Measurements from ENCODE around the gene DOCK10.

DOCK10 gene

DNA sequence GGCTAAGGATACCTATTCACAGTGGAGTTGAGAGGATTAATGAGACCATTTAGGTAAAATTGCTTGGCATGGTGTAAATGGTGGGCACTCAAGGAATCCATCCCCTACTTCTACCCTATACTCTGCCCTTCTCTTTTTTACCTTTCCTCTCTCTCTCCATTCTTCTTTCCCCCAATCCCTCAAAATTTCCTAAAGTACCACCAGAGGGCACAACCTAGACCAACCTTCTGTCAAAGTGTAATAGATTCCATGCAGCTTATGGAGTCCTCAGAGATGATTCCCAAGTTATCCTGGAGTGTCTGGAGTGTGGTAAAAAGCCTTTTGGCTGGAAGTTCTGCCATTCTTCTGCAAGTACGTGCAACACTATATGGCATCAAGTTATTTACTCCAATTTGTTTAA, 293.1 kb downstream of the DOCK10 start:
- no peak for DNase-seq (ENCODE audit: low read depth)
- TF ChIP-seq POLR2A (IDR thresholded peaks at IDR 0.05; ENCODE audit: extremely low read depth, insufficient read length) (no peak), MAX (IDR thresholded peaks at IDR 0.05; ENCODE audit: low read depth, low read length) (no peak), MYC (IDR thresholded peaks at IDR 0.05; ENCODE audit: low read depth, low read length) (no peak), CTCF (IDR thresholded peaks at IDR 0.05; ENCODE audit: low read depth, low read length) (no peak)

DNA sequence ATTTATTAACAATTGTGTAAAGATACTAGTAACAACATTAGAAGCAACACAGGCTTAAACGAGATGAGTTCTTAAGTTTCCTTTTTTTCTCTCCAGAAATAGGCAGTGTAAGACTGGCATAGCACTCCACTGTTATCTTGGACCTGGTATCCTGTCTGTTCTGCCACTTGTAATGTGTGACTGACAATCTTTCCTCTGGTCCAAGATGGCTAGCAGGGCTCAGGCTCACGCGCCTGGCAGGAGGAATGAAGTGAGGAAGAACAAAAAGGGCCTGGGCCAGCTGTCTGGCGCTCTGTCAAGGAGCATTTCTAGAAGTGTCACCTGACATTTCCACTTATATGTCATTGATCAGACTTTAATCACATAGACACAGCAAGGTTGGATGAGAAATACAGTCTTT, 294.5 kb downstream of the DOCK10 start:
- no peak for DNase-seq (ENCODE audit: low read depth)
- no peak overlapping the region for H3K4me3 ChIP-seq (ENCODE audit: low read depth, low read length)
- TF ChIP-seq CTCF (IDR thresholded peaks at IDR 0.05; ENCODE audit: low read depth, low read length) (no peak), POLR2A (IDR thresholded peaks at IDR 0.05; ENCODE audit: extremely low read depth, insufficient read length) (no peak), MYC (IDR thresholded peaks at IDR 0.05; ENCODE audit: low read depth, low read length) (no peak), MAX (IDR thresholded peaks at IDR 0.05; ENCODE audit: low read depth, low read length) (no peak)

More for the DNA sequence above, 293.1 kb downstream of the DOCK10 start:
- H3K4me3 ChIP-seq (ENCODE audit: low read depth, low read length) = no peak overlapping the region

DNA sequence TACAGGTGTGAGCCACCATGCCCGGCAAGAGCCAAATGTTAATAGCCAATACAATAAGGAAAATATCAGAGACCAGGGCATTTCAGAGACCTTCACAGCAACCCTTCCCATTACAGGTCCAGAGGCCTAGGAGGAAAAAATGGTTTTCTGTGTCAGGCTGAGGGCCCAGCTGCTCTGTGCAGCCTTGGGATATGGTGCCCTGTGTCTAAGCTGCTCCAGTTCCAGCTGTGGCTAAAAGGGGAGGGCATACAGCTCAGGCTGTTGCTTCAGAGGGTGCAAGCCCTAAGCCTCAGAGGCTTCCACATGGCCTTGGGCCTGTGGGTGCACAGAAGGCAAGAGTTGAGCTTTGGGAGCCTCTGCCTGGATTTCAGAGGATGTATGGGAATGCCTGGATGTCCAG, 306.0 kb downstream of the DOCK10 start:
- H3K4me3 ChIP-seq (ENCODE audit: low read depth, low read length) = no peak overlapping the region
- TF ChIP-seq MAX (IDR thresholded peaks at IDR 0.05; ENCODE audit: low read depth, low read length) (no peak), CTCF (IDR thresholded peaks at IDR 0.05; ENCODE audit: low read depth, low read length) (no peak), MYC (IDR thresholded peaks at IDR 0.05; ENCODE audit: low read depth, low read length) (no peak), POLR2A (IDR thresholded peaks at IDR 0.05; ENCODE audit: extremely low read depth, insufficient read length) (no peak)
- no peak for DNase-seq (ENCODE audit: low read depth)

GRCh38 chr2:224734949-224735348, 307.3 kb downstream of the DOCK10 start:
- peak; percentile 10 for DNase-seq (ENCODE audit: low read depth)
- TF ChIP-seq MAX (IDR thresholded peaks at IDR 0.05; ENCODE audit: low read depth, low read length) (no peak), CTCF (IDR thresholded peaks at IDR 0.05; ENCODE audit: low read depth, low read length) (no peak), POLR2A (IDR thresholded peaks at IDR 0.05; ENCODE audit: extremely low read depth, insufficient read length) (no peak), MYC (IDR thresholded peaks at IDR 0.05; ENCODE audit: low read depth, low read length) (no peak)
- no peak overlapping the region for H3K4me3 ChIP-seq (ENCODE audit: low read depth, low read length)

GRCh38 chr2:224731665-224732064, 310.6 kb downstream of the DOCK10 start:
- H3K4me3 ChIP-seq (ENCODE audit: low read depth, low read length) = no peak overlapping the region
- DNase-seq (ENCODE audit: low read depth) = no peak
- TF ChIP-seq MAX (IDR thresholded peaks at IDR 0.05; ENCODE audit: low read depth, low read length) (no peak), POLR2A (IDR thresholded peaks at IDR 0.05; ENCODE audit: extremely low read depth, insufficient read length) (no peak), MYC (IDR thresholded peaks at IDR 0.05; ENCODE audit: low read depth, low read length) (no peak), CTCF (IDR thresholded peaks at IDR 0.05; ENCODE audit: low read depth, low read length) (no peak)

GRCh38 chr2:224729435-224729834, 312.8 kb downstream of the DOCK10 start:
- no peak overlapping the region for H3K4me3 ChIP-seq (ENCODE audit: low read depth, low read length)
- DNase-seq (ENCODE audit: low read depth) = no peak
- TF ChIP-seq POLR2A (IDR thresholded peaks at IDR 0.05; ENCODE audit: extremely low read depth, insufficient read length) (no peak), MYC (IDR thresholded peaks at IDR 0.05; ENCODE audit: low read depth, low read length) (no peak), MAX (IDR thresholded peaks at IDR 0.05; ENCODE audit: low read depth, low read length) (no peak)
